Caco-2 (cell line): ENCODE measurements around the gene CLASRP. TPM values are rescaled to one million over a fixed set of nuclear protein-coding genes. Genes with fewer than 3 reads are reported as not detected.

Experiments used
- BruUV-seq: library from RNA; stranded (reverse); fragments of 400-500 nt; replicated peaks from 2 replicates; lab custom pipeline; 2021; lab: Mats Ljungman, UMichigan
- CTCF ChIA-PET: fragments of 300-600 bp; sonication (Branson Sonifier 250); formaldehyde crosslinking; loops from one replicate; lab custom pipeline; 2022; ENCODE audit warnings: antibody characterized with exemption; lab: Charles Lee
- POLR2A ChIA-PET: fragments of 300-600 bp; sonication (Branson Sonifier 250); formaldehyde crosslinking; loops from one replicate; lab custom pipeline; 2022; ENCODE audit warnings: antibody characterized with exemption; lab: Charles Lee
- DNase-seq, 2 experiments: peaks; one replicate each; pipeline versions ENCODE4 v3.0.0 to v3.0.0-alpha.2; 2020 to 2022
- H3K27me3 ChIP-seq: replicated peaks from 2 replicates; pipeline ENCODE4 v1.6.0; 2011; ENCODE audit warnings: low read length; ENCODE audit not compliant: control insufficient read depth, insufficient read depth
- H3K36me3 ChIP-seq: 2 replicates; pipeline ENCODE4 v1.5.1; 2011; ENCODE audit warnings: low read length; ENCODE audit not compliant: control insufficient read depth, insufficient read depth
- H3K4me1 ChIP-seq: fragments of 250-450 bp; sonication (Bioruptor Pico); 2 replicates; pipeline ENCODE4 v1.5.1; 2020; ENCODE audit warnings: mild to moderate bottlenecking
- H3K4me3 ChIP-seq: 2 replicates; pipeline ENCODE4 v1.5.1; 2011; ENCODE audit warnings: low read depth, mild to moderate bottlenecking, control low read depth, low read length
- H3K9me3 ChIP-seq: fragments of 250-450 bp; sonication (Bioruptor Pico); 2 replicates; pipeline ENCODE4 v1.5.1; 2020; ENCODE audit warnings: mild to moderate bottlenecking, moderate library complexity
- H3K27ac Mint-ChIP-seq: one replicate; pipeline ENCODE4 v1.8.0; 2022; ENCODE audit warnings: mixed read lengths; ENCODE audit not compliant: unreplicated experiment
- H3K27me3 Mint-ChIP-seq: one replicate; pipeline ENCODE4 v1.8.0; 2022; ENCODE audit warnings: mixed read lengths; ENCODE audit not compliant: insufficient read depth, unreplicated experiment
- H3K36me3 Mint-ChIP-seq: one replicate; pipeline ENCODE4 v1.8.0; 2022; ENCODE audit warnings: mild to moderate bottlenecking, mixed read lengths; ENCODE audit not compliant: insufficient read depth, unreplicated experiment
- H3K4me1 Mint-ChIP-seq: one replicate; pipeline ENCODE4 v1.8.0; 2022; ENCODE audit warnings: low read depth, mixed read lengths; ENCODE audit not compliant: unreplicated experiment
- H3K4me3 Mint-ChIP-seq: one replicate; pipeline ENCODE4 v1.8.0; 2022; ENCODE audit warnings: mild to moderate bottlenecking, moderate library complexity, mixed read lengths; ENCODE audit not compliant: unreplicated experiment
- H3K9me3 Mint-ChIP-seq: one replicate; pipeline ENCODE4 v1.8.0; 2022; ENCODE audit warnings: mixed read lengths; ENCODE audit not compliant: unreplicated experiment
- intact Hi-C: fragments of 100-400 bp; cut with micrococcal nuclease; formaldehyde crosslinking; loops from one replicate; pipeline ENCODE4 v1.10.0; 2022; ENCODE audit not compliant: unreplicated experiment
- total RNA-seq: library from RNA; stranded (reverse); gene quantifications from 2 replicates; pipeline ENCODE4 v1.2.3, GENCODE V29; 2022
- TF ChIP-seq, protein P1 (sequence below), 2 experiments: fragments of 200-600 bp in 1 of 2; IDR thresholded peaks; 1 replicate in 1 of 2; 2 replicates in 1 of 2; pipeline versions ENCODE4 v1.5.1 to v1.8.0; 2011 to 2022; ENCODE audit warnings: antibody characterized with exemption in 1 of 2, control low read depth in 1 of 2, inconsistent platforms in 1 of 2, low read depth in 1 of 2, low read length in 1 of 2, mild to moderate bottlenecking in 1 of 2, moderate library complexity in 1 of 2; ENCODE audit not compliant: insufficient read depth in 1 of 2, severe bottlenecking in 1 of 2, unreplicated experiment in 1 of 2

Gene CLASRP
- total RNA-seq, 1 experiment from 2014 or later, result 104 TPM

- Mint-ChIP-seq H3K4me1 (no peaks in the 10 kb centered on the region), H3K27ac (no peak overlapping the region), H3K4me3 (no peak overlapping the region), H3K9me3 (no peaks in the 10 kb centered on the region), H3K36me3 (peaks cover 78% of the 10 kb centered on the region), H3K27me3 (no peaks in the 10 kb centered on the region)
- ChIA-PET POLR2A (no interaction called here), CTCF (interaction anchor here (0.6 kb wide), 1 partner anchor 8 kb away, joined by 3 read pairs; no protein-coding TSS in a partner anchor)
- BruUV-seq, result no TSS peak
- DNase-seq, result no peak
- TF ChIP-seq, protein P1, sequence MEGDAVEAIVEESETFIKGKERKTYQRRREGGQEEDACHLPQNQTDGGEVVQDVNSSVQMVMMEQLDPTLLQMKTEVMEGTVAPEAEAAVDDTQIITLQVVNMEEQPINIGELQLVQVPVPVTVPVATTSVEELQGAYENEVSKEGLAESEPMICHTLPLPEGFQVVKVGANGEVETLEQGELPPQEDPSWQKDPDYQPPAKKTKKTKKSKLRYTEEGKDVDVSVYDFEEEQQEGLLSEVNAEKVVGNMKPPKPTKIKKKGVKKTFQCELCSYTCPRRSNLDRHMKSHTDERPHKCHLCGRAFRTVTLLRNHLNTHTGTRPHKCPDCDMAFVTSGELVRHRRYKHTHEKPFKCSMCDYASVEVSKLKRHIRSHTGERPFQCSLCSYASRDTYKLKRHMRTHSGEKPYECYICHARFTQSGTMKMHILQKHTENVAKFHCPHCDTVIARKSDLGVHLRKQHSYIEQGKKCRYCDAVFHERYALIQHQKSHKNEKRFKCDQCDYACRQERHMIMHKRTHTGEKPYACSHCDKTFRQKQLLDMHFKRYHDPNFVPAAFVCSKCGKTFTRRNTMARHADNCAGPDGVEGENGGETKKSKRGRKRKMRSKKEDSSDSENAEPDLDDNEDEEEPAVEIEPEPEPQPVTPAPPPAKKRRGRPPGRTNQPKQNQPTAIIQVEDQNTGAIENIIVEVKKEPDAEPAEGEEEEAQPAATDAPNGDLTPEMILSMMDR (IDR thresholded peaks at IDR 0.05; ENCODE audit: insufficient read depth in 1 of 2, low read depth in 1 of 2, low read length in 1 of 2, severe bottlenecking in 1 of 2, unreplicated experiment in 1 of 2), result no peak
- no peak overlapping the region for H3K4me3 ChIP-seq
- H3K27me3 ChIP-seq, result no peaks in the 10 kb centered on the region
- H3K9me3 ChIP-seq, result no peaks in the 10 kb centered on the region
- H3K36me3 ChIP-seq, result peaks cover 3% of the 10 kb centered on the region
- intact Hi-C loops, result no loop called here
- no peaks in the 10 kb centered on the region for H3K4me1 ChIP-seq
Measured at GRCh38 chr19:45068041-45068440, 29.2 kb downstream of the CLASRP start.

DNA sequence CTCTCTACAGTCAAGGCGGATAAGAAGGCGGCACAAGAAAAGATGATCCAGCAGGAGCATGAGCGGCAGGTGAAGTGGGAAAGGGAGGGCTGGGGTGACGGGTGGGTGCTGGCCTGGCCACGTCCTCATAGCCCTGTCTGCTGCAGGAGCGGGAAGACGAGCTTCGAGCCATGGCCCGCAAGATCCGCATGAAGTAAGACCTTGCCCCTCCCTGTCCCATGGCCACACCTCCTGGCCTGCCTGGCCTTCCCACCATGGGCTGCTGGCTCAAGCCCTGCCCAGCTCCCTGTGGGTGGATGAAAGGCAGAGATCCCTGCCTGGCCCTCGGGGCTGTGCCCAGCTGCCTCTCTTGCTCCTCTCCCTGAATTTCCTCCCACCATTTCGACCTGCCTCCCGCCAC lies 30.2 kb downstream of the CLASRP start:
- Histone ChIP-seq H3K4me1 (no peaks in the 10 kb centered on the region), H3K27me3 (no peaks in the 10 kb centered on the region), H3K36me3 (peaks cover 3% of the 10 kb centered on the region; the same call in 1 of the 2 replicates), H3K9me3 (no peaks in the 10 kb centered on the region), H3K4me3 (no peak overlapping the region)
- no peak for DNase-seq
- Mint-ChIP-seq H3K4me3 (no peak overlapping the region), H3K4me1 (no peaks in the 10 kb centered on the region), H3K27ac (no peak overlapping the region), H3K27me3 (no peaks in the 10 kb centered on the region), H3K36me3 (peaks cover 70% of the 10 kb centered on the region), H3K9me3 (no peaks in the 10 kb centered on the region)
- ChIA-PET CTCF (interaction anchor here (0.6 kb wide), 1 partner anchor 178 kb away, joined by 4 read pairs; no protein-coding TSS in a partner anchor), POLR2A (interaction anchor here (0.6 to 0.7 kb wide), 2 partner anchors 14 to 179 kb away, joined by 3 to 6 read pairs; no protein-coding TSS in a partner anchor)
- TF ChIP-seq, protein P1 (IDR thresholded peaks at IDR 0.05; ENCODE audit: insufficient read depth in 1 of 2, low read depth in 1 of 2, low read length in 1 of 2, severe bottlenecking in 1 of 2, unreplicated experiment in 1 of 2), result no peak
- intact Hi-C loops, result no loop called here
- no TSS peak for BruUV-seq

GRCh38 chr19:45070214-45070613 lies 31.4 kb downstream of the CLASRP start:
- H3K27me3 ChIP-seq, result no peaks in the 10 kb centered on the region
- Mint-ChIP-seq H3K27ac (no peak overlapping the region), H3K4me1 (peaks cover 6% of the 10 kb centered on the region), H3K4me3 (no peak overlapping the region), H3K9me3 (no peaks in the 10 kb centered on the region), H3K36me3 (peaks cover 68% of the 10 kb centered on the region), H3K27me3 (no peaks in the 10 kb centered on the region)
- CTCF ChIA-PET, result no interaction called here
- no peak for DNase-seq
- H3K9me3 ChIP-seq, result no peaks in the 10 kb centered on the region
- POLR2A ChIA-PET, result no interaction called here
- H3K4me3 ChIP-seq, result no peak overlapping the region
- BruUV-seq, result no TSS peak
- H3K36me3 ChIP-seq, result peaks cover 3% of the 10 kb centered on the region; the same call in 1 of the 2 replicates
- TF ChIP-seq, protein P1 (IDR thresholded peaks at IDR 0.05; ENCODE audit: insufficient read depth in 1 of 2, low read depth in 1 of 2, low read length in 1 of 2, severe bottlenecking in 1 of 2, unreplicated experiment in 1 of 2), result no peak
- intact Hi-C loops, result loop anchor here (10.0 kb wide), 1 partner anchor 165 kb away; the partner anchor contains the start of gene APOE
- H3K4me1 ChIP-seq, result peaks cover 3% of the 10 kb centered on the region; the same call in 1 of the 2 replicates
